Endodermal cell (in vitro differentiated cells): ENCODE data around the gene EIF4E2. TPM values are rescaled to one million over a fixed set of nuclear protein-coding genes. Genes with fewer than 3 reads are reported as not detected.

Experiments
- DNase-seq: peaks from one replicate; pipeline ENCODE4 v3.0.0-alpha.2; 2017
- H3K27ac ChIP-seq: 2 replicates; pipeline ENCODE4 v1.5.1; 2013; ENCODE audit warnings: mild to moderate bottlenecking, low read depth, low read length, moderate library complexity
- H3K27me3 ChIP-seq: 2 replicates; pipeline ENCODE4 v1.6.1; 2013; ENCODE audit warnings: mild to moderate bottlenecking, low read length, moderate library complexity; ENCODE audit not compliant: insufficient read depth, control insufficient read depth, poor library complexity, severe bottlenecking
- H3K36me3 ChIP-seq: 2 replicates; pipeline ENCODE4 v1.7.0; 2013; ENCODE audit warnings: mild to moderate bottlenecking, low read length, moderate library complexity; ENCODE audit not compliant: control insufficient read depth, insufficient read depth
- H3K4me1 ChIP-seq: one replicate; pipeline ENCODE4 v1.7.0; 2013; ENCODE audit warnings: low read length; ENCODE audit not compliant: control insufficient read depth, insufficient read depth
- H3K4me3 ChIP-seq: 2 replicates; pipeline ENCODE4 v1.5.1; 2013; ENCODE audit warnings: mild to moderate bottlenecking, low read length, moderate library complexity
- H3K9ac ChIP-seq: 2 replicates; pipeline ENCODE4 v1.6.1; 2013; ENCODE audit warnings: mild to moderate bottlenecking, low read length, moderate library complexity; ENCODE audit not compliant: poor library complexity, severe bottlenecking; ENCODE audit errors: extremely low read depth
- H3K9me3 ChIP-seq: 2 replicates; pipeline ENCODE4 v1.6.1; 2013; ENCODE audit warnings: mild to moderate bottlenecking, low read length, moderate library complexity; ENCODE audit not compliant: control insufficient read depth
- H3K27ac Mint-ChIP-seq: 2 replicates; pipeline ENCODE4 v1.8.0; 2020; ENCODE audit warnings: mixed read lengths
- H3K27me3 Mint-ChIP-seq: 2 replicates; pipeline ENCODE4 v1.8.0; 2021; ENCODE audit warnings: mild to moderate bottlenecking, mixed read lengths; ENCODE audit not compliant: insufficient read depth
- H3K36me3 Mint-ChIP-seq: 2 replicates; pipeline ENCODE4 v1.8.0; 2020; ENCODE audit warnings: low read depth, mixed read lengths
- H3K4me1 Mint-ChIP-seq: 2 replicates; pipeline ENCODE4 v1.8.0; 2020; ENCODE audit warnings: mixed read lengths
- H3K4me3 Mint-ChIP-seq: 2 replicates; pipeline ENCODE4 v1.8.0; 2020; ENCODE audit warnings: mild to moderate bottlenecking, moderate library complexity, mixed read lengths
- H3K9me3 Mint-ChIP-seq: 2 replicates; pipeline ENCODE4 v1.8.0; 2020; ENCODE audit warnings: mild to moderate bottlenecking, mixed read lengths
- CTCF ChIP-seq: fragments of 200-600 bp; sonication (generic); conservative IDR thresholded peaks from 2 replicates; pipeline ENCODE4 v1.5.0; 2021; ENCODE audit warnings: antibody characterized with exemption, mild to moderate bottlenecking
- WGBS, 2 experiments: methylation state at CpG; one replicate each; pipeline versions ENCODE4 v1.1.5 to v1.1.7; 2013; ENCODE audit warnings: missing lambda C conversion rate in 2 of 2, mixed read lengths in 1 of 2; ENCODE audit not compliant: insufficient coverage in 1 of 2, insufficient read length in 1 of 2; 5-methylcytosine and 5-hydroxymethylcytosine counted together
- total RNA-seq, 2 donors: library from RNA; stranded (reverse); fragmentation: NEBNext Ultra II Directional in 1 of 2; extraction: Animal tissue kit (Norgen Biotek cat#: 25700) in 1 of 2; gene quantifications; 2 replicates in 1 of 2; 3 replicates in 1 of 2; pipeline ENCODE4 v1.2.1, GENCODE V29; 2021

The EIF4E2 gene
- total RNA-seq, 2 donors from 2014 or later, result 105 to 116 TPM

GRCh38 chr2:232576995-232577394 is 26.5 kb downstream of the EIF4E2 start:
- Histone ChIP-seq H3K9me3 (no peaks in the 10 kb centered on the region), H3K36me3 (peaks cover 73% of the 10 kb centered on the region), H3K4me1 (no peaks in the 10 kb centered on the region), H3K27me3 (no peaks in the 10 kb centered on the region), H3K27ac (no peak overlapping the region), H3K4me3 (no peak overlapping the region), H3K9ac (no peak overlapping the region)
- H3K36me3 Mint-ChIP-seq, result peaks cover 54% of the 10 kb centered on the region
- WGBS, 2 experiments, result 96% methylated on average over 2 of the region's 2 CpGs; no CpG with 5 or more reads in 1 of the 2 experiments
- no peak overlapping the region for H3K4me3 Mint-ChIP-seq
- H3K4me1 Mint-ChIP-seq, result no peaks in the 10 kb centered on the region
- TF ChIP-seq CTCF, result no peak
- DNase-seq, result no peak
- no peaks in the 10 kb centered on the region for H3K27me3 Mint-ChIP-seq
- H3K27ac Mint-ChIP-seq, result no peak overlapping the region
- H3K9me3 Mint-ChIP-seq, result no peaks in the 10 kb centered on the region

- peaks cover 56% of the 10 kb centered on the region for H3K36me3 Mint-ChIP-seq
- H3K4me1 Mint-ChIP-seq, result no peaks in the 10 kb centered on the region
- Histone ChIP-seq H3K9me3 (no peaks in the 10 kb centered on the region), H3K4me1 (no peaks in the 10 kb centered on the region), H3K9ac (no peak overlapping the region), H3K4me3 (no peak overlapping the region), H3K27me3 (no peaks in the 10 kb centered on the region), H3K27ac (no peak overlapping the region), H3K36me3 (peaks cover 73% of the 10 kb centered on the region)
- no peak for TF ChIP-seq CTCF
- no peaks in the 10 kb centered on the region for H3K9me3 Mint-ChIP-seq
- H3K27ac Mint-ChIP-seq, result no peak overlapping the region
- 88% methylated on average over 2 of the region's 2 CpGs; no CpG with 5 or more reads in 1 of the 2 experiments for WGBS, 2 experiments
- no peaks in the 10 kb centered on the region for H3K27me3 Mint-ChIP-seq
- DNase-seq, result no peak
- no peak overlapping the region for H3K4me3 Mint-ChIP-seq
Observed at GRCh38 chr2:232577841-232578240, 27.4 kb downstream of the EIF4E2 start.

- Histone ChIP-seq H3K9ac (no peak overlapping the region), H3K9me3 (no peaks in the 10 kb centered on the region), H3K36me3 (peaks cover 67% of the 10 kb centered on the region), H3K27ac (no peak overlapping the region), H3K4me1 (no peaks in the 10 kb centered on the region), H3K4me3 (no peak overlapping the region), H3K27me3 (no peaks in the 10 kb centered on the region)
- no peaks in the 10 kb centered on the region for H3K4me1 Mint-ChIP-seq
- no peaks in the 10 kb centered on the region for H3K9me3 Mint-ChIP-seq
- no peak for DNase-seq
- peaks cover 61% of the 10 kb centered on the region for H3K36me3 Mint-ChIP-seq
- WGBS, 2 experiments, result 91 to 100% methylated on average over 1 to 2 of the region's 2 CpGs
- H3K27me3 Mint-ChIP-seq, result no peaks in the 10 kb centered on the region
- H3K4me3 Mint-ChIP-seq, result no peak overlapping the region
- no peak for TF ChIP-seq CTCF
- no peak overlapping the region for H3K27ac Mint-ChIP-seq
Observed at GRCh38 chr2:232578626-232579025, 28.1 kb downstream of the EIF4E2 start.
